ENCODE data around the gene SLC51B.

DNA sequence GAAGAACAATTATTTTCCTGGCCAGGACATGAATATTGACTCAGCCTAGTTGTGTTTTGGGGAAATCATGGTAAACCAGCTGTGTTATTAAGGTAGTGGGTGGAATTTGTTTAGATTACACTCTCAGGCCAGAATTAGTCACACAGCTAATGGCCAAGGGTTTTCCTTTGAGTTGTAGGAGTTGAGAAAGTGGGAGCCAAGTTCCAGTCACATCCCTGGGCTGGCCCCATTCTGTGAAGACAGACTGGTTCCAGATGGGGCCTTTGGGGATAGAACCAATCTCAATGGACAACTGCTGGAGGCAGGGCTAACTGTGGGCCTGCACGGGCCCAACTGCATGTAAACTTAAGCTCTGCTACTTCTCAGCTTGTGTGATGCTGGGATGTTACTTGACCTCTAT is 24.0 kb downstream of the SLC51B start:
- TF ChIP-seq, protein P1, sequence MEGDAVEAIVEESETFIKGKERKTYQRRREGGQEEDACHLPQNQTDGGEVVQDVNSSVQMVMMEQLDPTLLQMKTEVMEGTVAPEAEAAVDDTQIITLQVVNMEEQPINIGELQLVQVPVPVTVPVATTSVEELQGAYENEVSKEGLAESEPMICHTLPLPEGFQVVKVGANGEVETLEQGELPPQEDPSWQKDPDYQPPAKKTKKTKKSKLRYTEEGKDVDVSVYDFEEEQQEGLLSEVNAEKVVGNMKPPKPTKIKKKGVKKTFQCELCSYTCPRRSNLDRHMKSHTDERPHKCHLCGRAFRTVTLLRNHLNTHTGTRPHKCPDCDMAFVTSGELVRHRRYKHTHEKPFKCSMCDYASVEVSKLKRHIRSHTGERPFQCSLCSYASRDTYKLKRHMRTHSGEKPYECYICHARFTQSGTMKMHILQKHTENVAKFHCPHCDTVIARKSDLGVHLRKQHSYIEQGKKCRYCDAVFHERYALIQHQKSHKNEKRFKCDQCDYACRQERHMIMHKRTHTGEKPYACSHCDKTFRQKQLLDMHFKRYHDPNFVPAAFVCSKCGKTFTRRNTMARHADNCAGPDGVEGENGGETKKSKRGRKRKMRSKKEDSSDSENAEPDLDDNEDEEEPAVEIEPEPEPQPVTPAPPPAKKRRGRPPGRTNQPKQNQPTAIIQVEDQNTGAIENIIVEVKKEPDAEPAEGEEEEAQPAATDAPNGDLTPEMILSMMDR (IDR thresholded peaks at IDR 0.05 in 2 of 3, conservative IDR thresholded peaks at IDR 0.05 in 1 of 3; ENCODE audit: borderline replicate concordance in 1 of 3, insufficient read depth in 1 of 3, low read depth in 2 of 3, low read length in 2 of 3), result no peak
- TF ChIP-seq EGR1 (IDR thresholded peaks at IDR 0.05; ENCODE audit: low read depth) (no peak), YY1 (IDR thresholded peaks at IDR 0.05; ENCODE audit: extremely low read depth, insufficient replicate concordance, low read depth, low read length) (no peak), POLR2A (IDR thresholded peaks at IDR 0.05; ENCODE audit: borderline replicate concordance, extremely low read depth, insufficient read depth, insufficient read length) (no peak), SRF (IDR thresholded peaks at IDR 0.05; ENCODE audit: low read depth) (no peak)

All from HCT116 (cell line).